Activated T-helper 2 cell treated with anti-CD3 and anti-CD28 coated beads, Interferon-gamma antibody, Interleukin-2, Interleukin-4, amounts not matched to agents 10 μg/mL and 5 μg/mL and 100 μg/mL, durations not matched to agents 14 hours and 24 hours and 36 hours (primary cell): ENCODE measurements around the gene RYR3. TPM values are rescaled to one million over a fixed set of nuclear protein-coding genes. Genes with fewer than 3 reads are reported as not detected.

Source experiments
- DNase-seq: peaks from one replicate; pipeline ENCODE4 v3.0.0; 2021; ENCODE audit warnings: low spot score
- H3K27ac Mint-ChIP-seq: one replicate; pipeline ENCODE4 v1.8.0; 2021; ENCODE audit warnings: mixed read lengths
- H3K27me3 Mint-ChIP-seq: one replicate; pipeline ENCODE4 v1.8.0; 2021; ENCODE audit warnings: low read depth, mixed read lengths
- H3K36me3 Mint-ChIP-seq: one replicate; pipeline ENCODE4 v1.8.0; 2021; ENCODE audit warnings: low read depth, mixed read lengths
- H3K4me1 Mint-ChIP-seq: one replicate; pipeline ENCODE4 v1.8.0; 2021; ENCODE audit warnings: low read depth, mixed read lengths
- H3K4me3 Mint-ChIP-seq: one replicate; pipeline ENCODE4 v1.8.0; 2021; ENCODE audit warnings: low read depth, mild to moderate bottlenecking, moderate library complexity, mixed read lengths
- H3K9me3 Mint-ChIP-seq: one replicate; pipeline ENCODE4 v1.8.0; 2021; ENCODE audit warnings: mixed read lengths
- intact Hi-C: fragments of 100-400 bp; cut with micrococcal nuclease; formaldehyde crosslinking; loops from one replicate; pipeline ENCODE4 v1.15.1; 2023
- total RNA-seq: library from RNA; stranded (reverse); gene quantifications from 2 replicates; pipeline ENCODE4 v1.2.3, GENCODE V29; 2022

Gene RYR3
- total RNA-seq, 1 donor from 2014 or later = 0.05 TPM

- intact Hi-C loops = no loop called here
These were observed 468.1 kb downstream of the RYR3 start for GRCh38 chr15:33778852-33779251.

GRCh38 chr15:33780011-33780768 lies 469.4 kb downstream of the RYR3 start:
- Mint-ChIP-seq H3K27ac (no peak overlapping the region), H3K4me1 (no peaks in the 10 kb centered on the region), H3K4me3 (no peak overlapping the region), H3K27me3 (peaks cover 6% of the 10 kb centered on the region), H3K36me3 (no peaks in the 10 kb centered on the region), H3K9me3 (no peaks in the 10 kb centered on the region)
- DNase-seq = no peak
- intact Hi-C loops = no loop called here

More at GRCh38 chr15:33778852-33779251, 468.1 kb downstream of the RYR3 start:
- Mint-ChIP-seq H3K4me1 (no peaks in the 10 kb centered on the region), H3K4me3 (no peak overlapping the region), H3K27me3 (peaks cover 7% of the 10 kb centered on the region), H3K9me3 (no peaks in the 10 kb centered on the region), H3K36me3 (no peaks in the 10 kb centered on the region), H3K27ac (no peak overlapping the region)
- DNase-seq = no peak

- Mint-ChIP-seq H3K4me1 (no peaks in the 10 kb centered on the region), H3K36me3 (no peaks in the 10 kb centered on the region), H3K4me3 (no peak overlapping the region), H3K27ac (no peak overlapping the region), H3K27me3 (no peaks in the 10 kb centered on the region), H3K9me3 (no peaks in the 10 kb centered on the region)
- no peak for DNase-seq
- intact Hi-C loops = no loop called here
These were observed 472.2 kb downstream of the RYR3 start for GRCh38 chr15:33782966-33783365.

- H3K9me3 Mint-ChIP-seq = no peaks in the 10 kb centered on the region
These were observed 474.6 kb downstream of the RYR3 start for GRCh38 chr15:33785366-33785765.

GRCh38 chr15:33788906-33789540 lies 478.3 kb downstream of the RYR3 start:
- no peaks in the 10 kb centered on the region for H3K4me1 Mint-ChIP-seq
- no peaks in the 10 kb centered on the region for H3K9me3 Mint-ChIP-seq
- intact Hi-C loops = no loop called here
- H3K4me3 Mint-ChIP-seq = no peak overlapping the region
- H3K36me3 Mint-ChIP-seq = no peaks in the 10 kb centered on the region
- DNase-seq = no peak
- no peaks in the 10 kb centered on the region for H3K27me3 Mint-ChIP-seq
- H3K27ac Mint-ChIP-seq = no peak overlapping the region

More at GRCh38 chr15:33785366-33785765, 474.6 kb downstream of the RYR3 start:
- no peak overlapping the region for H3K4me3 Mint-ChIP-seq
- no peaks in the 10 kb centered on the region for H3K27me3 Mint-ChIP-seq
- no peak overlapping the region for H3K27ac Mint-ChIP-seq
- H3K36me3 Mint-ChIP-seq = no peaks in the 10 kb centered on the region
- no peak for DNase-seq
- intact Hi-C loops = no loop called here
- H3K4me1 Mint-ChIP-seq = no peaks in the 10 kb centered on the region

GRCh38 chr15:33794453-33794852 lies 483.7 kb downstream of the RYR3 start:
- intact Hi-C loops = no loop called here
- H3K4me1 Mint-ChIP-seq = no peaks in the 10 kb centered on the region
- H3K27me3 Mint-ChIP-seq = no peaks in the 10 kb centered on the region
- H3K9me3 Mint-ChIP-seq = no peaks in the 10 kb centered on the region
- no peak overlapping the region for H3K4me3 Mint-ChIP-seq
- no peaks in the 10 kb centered on the region for H3K36me3 Mint-ChIP-seq
- DNase-seq = no peak
- no peak overlapping the region for H3K27ac Mint-ChIP-seq

GRCh38 chr15:33795070-33795469 lies 484.3 kb downstream of the RYR3 start:
- Mint-ChIP-seq H3K4me3 (no peak overlapping the region), H3K27me3 (no peaks in the 10 kb centered on the region), H3K27ac (no peak overlapping the region), H3K4me1 (no peaks in the 10 kb centered on the region), H3K9me3 (no peaks in the 10 kb centered on the region), H3K36me3 (no peaks in the 10 kb centered on the region)
- DNase-seq = no peak
- intact Hi-C loops = no loop called here

GRCh38 chr15:33797651-33798050 lies 486.9 kb downstream of the RYR3 start:
- Mint-ChIP-seq H3K36me3 (no peaks in the 10 kb centered on the region), H3K27me3 (peaks cover 2% of the 10 kb centered on the region), H3K27ac (no peak overlapping the region), H3K9me3 (no peaks in the 10 kb centered on the region), H3K4me3 (no peak overlapping the region), H3K4me1 (no peaks in the 10 kb centered on the region)
- intact Hi-C loops = no loop called here
- DNase-seq = no peak

GRCh38 chr15:33801954-33802353 lies 491.2 kb downstream of the RYR3 start:
- intact Hi-C loops = no loop called here
- H3K36me3 Mint-ChIP-seq = no peaks in the 10 kb centered on the region
- DNase-seq = no peak
- H3K27me3 Mint-ChIP-seq = peaks cover 5% of the 10 kb centered on the region
- no peak overlapping the region for H3K4me3 Mint-ChIP-seq
- no peaks in the 10 kb centered on the region for H3K4me1 Mint-ChIP-seq
- no peaks in the 10 kb centered on the region for H3K9me3 Mint-ChIP-seq
- no peak overlapping the region for H3K27ac Mint-ChIP-seq

GRCh38 chr15:33807665-33808064 lies 496.9 kb downstream of the RYR3 start:
- H3K27ac Mint-ChIP-seq = no peak overlapping the region
- intact Hi-C loops = no loop called here
- no peaks in the 10 kb centered on the region for H3K4me1 Mint-ChIP-seq
- no peak for DNase-seq
- no peak overlapping the region for H3K4me3 Mint-ChIP-seq
- H3K36me3 Mint-ChIP-seq = no peaks in the 10 kb centered on the region
- H3K27me3 Mint-ChIP-seq = peaks cover 2% of the 10 kb centered on the region
- H3K9me3 Mint-ChIP-seq = no peaks in the 10 kb centered on the region

GRCh38 chr15:33808720-33809457 lies 498.1 kb downstream of the RYR3 start:
- Mint-ChIP-seq H3K9me3 (no peaks in the 10 kb centered on the region), H3K27ac (no peak overlapping the region)
- intact Hi-C loops = no loop called here

GRCh38 chr15:33810073-33810595 lies 499.4 kb downstream of the RYR3 start:
- intact Hi-C loops = no loop called here

More at GRCh38 chr15:33808720-33809457, 498.1 kb downstream of the RYR3 start:
- Mint-ChIP-seq H3K4me1 (no peaks in the 10 kb centered on the region), H3K4me3 (no peak overlapping the region), H3K27me3 (peaks cover 2% of the 10 kb centered on the region), H3K36me3 (no peaks in the 10 kb centered on the region)
- DNase-seq = no peak

GRCh38 chr15:33810806-33811205 lies 500.0 kb downstream of the RYR3 start:
- intact Hi-C loops = no loop called here
- Mint-ChIP-seq H3K4me1 (no peaks in the 10 kb centered on the region), H3K4me3 (no peak overlapping the region), H3K9me3 (no peaks in the 10 kb centered on the region), H3K27me3 (peaks cover 2% of the 10 kb centered on the region), H3K36me3 (no peaks in the 10 kb centered on the region), H3K27ac (no peak overlapping the region)
- no peak for DNase-seq

More at GRCh38 chr15:33810073-33810595, 499.4 kb downstream of the RYR3 start:
- Mint-ChIP-seq H3K4me1 (no peaks in the 10 kb centered on the region), H3K4me3 (no peak overlapping the region), H3K27me3 (peaks cover 2% of the 10 kb centered on the region), H3K27ac (no peak overlapping the region), H3K36me3 (no peaks in the 10 kb centered on the region), H3K9me3 (no peaks in the 10 kb centered on the region)
- no peak for DNase-seq
